GM23338 (cell line): ENCODE results near the gene MCIDAS. TPM values are rescaled to one million over a fixed set of nuclear protein-coding genes. Genes with fewer than 3 reads are reported as not detected.

Experiments
- ATAC-seq: fragments of 200-7000 bp; cut with Tn5 transposase; 3 replicates; pipeline ENCODE4 v1.9.1; 2020
- DNase-seq: peaks from one replicate; pipeline ENCODE4 v3.0.0-alpha.2; 2015; ENCODE audit warnings: low spot score
- H2AFZ ChIP-seq: fragments of 200-600 bp; sonication (generic); 2 replicates; pipeline ENCODE4 v1.8.0; 2016; ENCODE audit warnings: antibody characterized with exemption, mild to moderate bottlenecking, moderate library complexity
- H3F3A ChIP-seq: fragments of 200-600 bp; sonication (generic); replicated peaks from 2 replicates; pipeline ENCODE4 v1.8.0; 2017; ENCODE audit warnings: antibody characterized with exemption, mixed run types, low read depth
- H3K27ac ChIP-seq: fragments of 200-600 bp; sonication (generic); 2 replicates; pipeline ENCODE4 v1.6.1; 2016; ENCODE audit warnings: low read depth
- H3K27me3 ChIP-seq: fragments of 200-600 bp; sonication (generic); 2 replicates; pipeline ENCODE4 v1.8.0; 2016; ENCODE audit warnings: mild to moderate bottlenecking, mixed run types, moderate library complexity; ENCODE audit not compliant: insufficient read depth
- H3K36me3 ChIP-seq: fragments of 200-600 bp; sonication (generic); 2 replicates; pipeline ENCODE4 v1.8.0; 2016; ENCODE audit warnings: mild to moderate bottlenecking; ENCODE audit not compliant: insufficient read depth
- H3K4me1 ChIP-seq: fragments of 200-600 bp; sonication (generic); 2 replicates; pipeline ENCODE4 v1.8.0; 2016; ENCODE audit warnings: mild to moderate bottlenecking, moderate library complexity; ENCODE audit not compliant: insufficient read depth
- H3K4me2 ChIP-seq: fragments of 200-600 bp; sonication (generic); 2 replicates; pipeline ENCODE4 v1.7.1; 2017; ENCODE audit warnings: mixed run types
- H3K4me3 ChIP-seq: fragments of 200-600 bp; sonication (generic); 2 replicates; pipeline ENCODE4 v1.6.1; 2016; ENCODE audit warnings: mixed run types
- H3K79me2 ChIP-seq: fragments of 200-600 bp; sonication (generic); replicated peaks from 2 replicates; pipeline ENCODE4 v1.8.0; 2017; ENCODE audit warnings: mild to moderate bottlenecking; ENCODE audit not compliant: insufficient read depth
- H3K9me2 ChIP-seq: fragments of 200-600 bp; sonication (generic); 2 replicates; pipeline ENCODE4 v1.8.0; 2017; ENCODE audit not compliant: insufficient read depth
- H4K20me1 ChIP-seq: fragments of 200-600 bp; sonication (generic); replicated peaks from 2 replicates; pipeline ENCODE4 v1.8.0; 2017; ENCODE audit warnings: mild to moderate bottlenecking; ENCODE audit not compliant: insufficient read depth
- H3K27ac Mint-ChIP-seq: 2 replicates; pipeline ENCODE4 v1.8.0; 2020; ENCODE audit warnings: inconsistent platforms, mild to moderate bottlenecking, moderate library complexity, mixed read lengths
- H3K27me3 Mint-ChIP-seq: 3 replicates; pipeline ENCODE4 v1.8.0; 2022; ENCODE audit warnings: low read depth, mild to moderate bottlenecking, moderate library complexity, mixed read lengths, inconsistent platforms; ENCODE audit not compliant: insufficient read depth, poor library complexity
- H3K36me3 Mint-ChIP-seq: 3 replicates; pipeline ENCODE4 v1.8.0; 2021; ENCODE audit warnings: low read depth, mild to moderate bottlenecking, inconsistent platforms, moderate library complexity, mixed read lengths
- H3K4me1 Mint-ChIP-seq: 3 replicates; pipeline ENCODE4 v1.8.0; 2020; ENCODE audit warnings: mild to moderate bottlenecking, inconsistent platforms, mixed read lengths
- H3K4me3 Mint-ChIP-seq: 3 replicates; pipeline ENCODE4 v1.8.0; 2021; ENCODE audit warnings: moderate library complexity, mild to moderate bottlenecking, inconsistent platforms, mixed read lengths
- H3K9me3 Mint-ChIP-seq: 3 replicates; pipeline ENCODE4 v1.8.0; 2020; ENCODE audit warnings: moderate library complexity, mild to moderate bottlenecking, inconsistent platforms, mixed read lengths
- CTCF ChIP-seq, 2 experiments: fragments of 200-600 bp in 1 of 2; sonication (generic) in 1 of 2; conservative IDR thresholded peaks; 2 replicates each; pipeline versions ENCODE4 v1.5.1 to v1.6.1; 2016 to 2017; ENCODE audit warnings: antibody characterized with exemption in 2 of 2, low read depth in 2 of 2, mild to moderate bottlenecking in 2 of 2, moderate library complexity in 1 of 2
- ETS1 ChIP-seq: IDR thresholded peaks from 2 replicates; pipeline ENCODE4 v1.6.1; 2016; ENCODE audit warnings: antibody characterized with exemption
- EZH2 ChIP-seq: fragments of 200-600 bp; sonication (generic); IDR thresholded peaks from one replicate; pipeline ENCODE4 v1.8.0; 2017; ENCODE audit warnings: antibody characterized with exemption, mild to moderate bottlenecking, low read depth; ENCODE audit not compliant: unreplicated experiment
- POLR2AphosphoS5 ChIP-seq: IDR thresholded peaks from 2 replicates; pipeline ENCODE4 v1.6.1; 2016; ENCODE audit warnings: antibody characterized with exemption, low read depth
- ZNF114 ChIP-seq: fragments of 250-450 bp; sonication (Bioruptor Pico); IDR thresholded peaks from 2 replicates; pipeline ENCODE4 v1.5.0; 2020; ENCODE audit warnings: mild to moderate bottlenecking, moderate library complexity
- ZNF331 ChIP-seq: fragments of 250-450 bp; sonication (Bioruptor Pico); IDR thresholded peaks from 2 replicates; pipeline ENCODE4 v1.5.0; 2020; ENCODE audit warnings: low read depth, mild to moderate bottlenecking, moderate library complexity
- ZNF462 ChIP-seq: fragments of 250-450 bp; sonication (Bioruptor Pico); IDR thresholded peaks from 2 replicates; pipeline ENCODE4 v1.5.0; 2020; ENCODE audit warnings: mild to moderate bottlenecking, moderate library complexity
- long read RNA-seq: library from polyadenylated mRNA; unstranded; transcript quantifications from one replicate; pipeline ENCODE4 v2.0.0, GENCODE V29; 2020; ENCODE audit not compliant: unreplicated experiment
- polyA plus RNA-seq: library from polyadenylated mRNA; unstranded; fragments of >200 nt; fragmentation: Nextera tagmentation; extraction: Ambion mirVana; gene quantifications from 2 replicates; pipeline ENCODE4 v1.2.1, GENCODE V29; 2016
- total RNA-seq: library from RNA; depleted of rRNA; stranded (reverse); fragments of >200 nt; shearing (Covaris generic); gene quantifications from 2 replicates; pipeline ENCODE4 v1.2.3, GENCODE V29; 2014; rRNA removed

MCIDAS gene
- 0.12 TPM in 1 of 2 replicates, not detected in the other for total RNA-seq
- polyA plus RNA-seq: not detected in 2 replicates
- long read RNA-seq: 0 reads

- Histone ChIP-seq H2AFZ (peak within 1 kb of the TSS; percentile 92), H3K4me2 (peak within 1 kb of the TSS; percentile 84), H3K79me2 (no peaks in the 10 kb centered on the region), H3K4me1 (peaks cover 30% of the 10 kb centered on the region), H3K9me2 (no peaks in the 10 kb centered on the region), H4K20me1 (peaks cover 53% of the 10 kb centered on the region), H3K4me3 (peak within 1 kb of the TSS; percentile 66), H3K36me3 (no peaks in the 10 kb centered on the region), H3F3A (peaks cover 20% of the 10 kb centered on the region), H3K27ac (no peak within 1 kb of the TSS), H3K27me3 (peaks cover 100% of the 10 kb centered on the region)
- Mint-ChIP-seq H3K36me3 (no peaks in the 10 kb centered on the region; the same call in 2 of the 3 replicates), H3K9me3 (peaks cover 3% of the 10 kb centered on the region; the same call in 1 of the 3 replicates), H3K4me3 (peak within 1 kb of the TSS; percentile 73), H3K27ac (no peak within 1 kb of the TSS), H3K4me1 (peaks cover 35% of the 10 kb centered on the region), H3K27me3 (peaks cover 97% of the 10 kb centered on the region)
- DNase-seq (peak; percentile 89), ATAC-seq (peak; percentile 56)
- TF ChIP-seq EZH2 (peak; percentile 67), ZNF331 (CRISPR knock-in tag) (no peak), CTCF (conservative IDR thresholded peaks at IDR 0.05; ENCODE audit: low read depth in 2 of 2) (peak in 1 of 2 experiments; percentile 39; a peak in 1 of 4 replicates)
Measured at GRCh38 chr5:55226934-55227663, at the start of gene MCIDAS. TSS of gene MCIDAS (minus strand) at chr5:55227315. CDS start at chr5:55227138, 177 bp downstream.

- Histone ChIP-seq H3K9me2 (no peaks in the 10 kb centered on the region), H3K4me1 (no peaks in the 10 kb centered on the region), H3F3A (no peaks in the 10 kb centered on the region), H2AFZ (no peak overlapping the region), H4K20me1 (0 out of 2 replicates have a peak, but pooled peaks cover 6% of the 10 kb centered on the region), H3K4me2 (no peak overlapping the region), H3K79me2 (no peaks in the 10 kb centered on the region), H3K27me3 (no peaks in the 10 kb centered on the region), H3K27ac (no peak overlapping the region), H3K4me3 (no peak overlapping the region), H3K36me3 (peaks cover 17% of the 10 kb centered on the region; the same call in 1 of the 2 replicates)
- H3K9me3 Mint-ChIP-seq: no peaks in the 10 kb centered on the region
- H3K36me3 Mint-ChIP-seq: peaks cover 27% of the 10 kb centered on the region
- no peak overlapping the region for H3K4me3 Mint-ChIP-seq
- no peak overlapping the region for H3K27ac Mint-ChIP-seq
- no peak for DNase-seq
- H3K4me1 Mint-ChIP-seq: no peaks in the 10 kb centered on the region
- ATAC-seq: no peak
- H3K27me3 Mint-ChIP-seq: no peaks in the 10 kb centered on the region
- TF ChIP-seq ZNF462 (CRISPR knock-in tag) (no peak), POLR2AphosphoS5 (no peak), ETS1 (no peak), ZNF114 (CRISPR knock-in tag) (no peak)
Measured at GRCh38 chr5:55276771-55277170, 49.7 kb upstream of the MCIDAS start.
